ENCODE data around the gene SPTLC3.

- TF ChIP-seq CTCF (conservative IDR thresholded peaks at IDR 0.05 in 1 of 2, IDR thresholded peaks at IDR 0.05 in 1 of 2; ENCODE audit: low read depth in 1 of 2, low read length in 2 of 2): no peak
- TF ChIP-seq EZH2 (IDR thresholded peaks at IDR 0.05; ENCODE audit: low read length, missing control alignments): no peak
Measured at GRCh38 chr20:13166011-13166410, 157.2 kb downstream of the SPTLC3 start.

Measured in fibroblast of lung (primary cell).